PC-3 (cell line): ENCODE results near the gene TEDC1.

Source experiments
- CTCF ChIP-seq: fragments of 300-600 bp; sonication (generic); conservative IDR thresholded peaks from 2 replicates; pipeline ENCODE4 v1.5.1; 2017; ENCODE audit warnings: antibody characterized with exemption, low read depth, mild to moderate bottlenecking, low read length
- EZH2 ChIP-seq: fragments of 300-600 bp; sonication (generic); IDR thresholded peaks from one replicate; pipeline ENCODE4 v1.6.1; 2017; ENCODE audit warnings: antibody characterized with exemption, mild to moderate bottlenecking, low read length; ENCODE audit not compliant: unreplicated experiment

GRCh38 chr14:105445901-105446845 is 44.9 kb upstream of the TEDC1 start:
- TF ChIP-seq EZH2: no peak
- TF ChIP-seq CTCF: no peak
